Stimulated activated CD4-positive, alpha-beta T cell treated with anti-CD3 and anti-CD28 coated beads, Interleukin-1b, Interleukin-23, amount 100 ng/mL, for 1 hour (primary cell): ENCODE results near the gene LRIG1.

Experiments
- DNase-seq, 2 donors: peaks; one replicate each; pipeline ENCODE4 v3.0.0-alpha.2; 2020; ENCODE audit warnings: low read depth in 2 of 2

The LRIG1 gene

GRCh38 chr3:66354001-66354400, 146.8 kb downstream of the LRIG1 start:
- DNase-seq, result no peak

- DNase-seq, result no peak
Observed at GRCh38 chr3:66353530-66353929, 147.3 kb downstream of the LRIG1 start.

GRCh38 chr3:66353039-66353438, 147.8 kb downstream of the LRIG1 start:
- no peak for DNase-seq

DNA sequence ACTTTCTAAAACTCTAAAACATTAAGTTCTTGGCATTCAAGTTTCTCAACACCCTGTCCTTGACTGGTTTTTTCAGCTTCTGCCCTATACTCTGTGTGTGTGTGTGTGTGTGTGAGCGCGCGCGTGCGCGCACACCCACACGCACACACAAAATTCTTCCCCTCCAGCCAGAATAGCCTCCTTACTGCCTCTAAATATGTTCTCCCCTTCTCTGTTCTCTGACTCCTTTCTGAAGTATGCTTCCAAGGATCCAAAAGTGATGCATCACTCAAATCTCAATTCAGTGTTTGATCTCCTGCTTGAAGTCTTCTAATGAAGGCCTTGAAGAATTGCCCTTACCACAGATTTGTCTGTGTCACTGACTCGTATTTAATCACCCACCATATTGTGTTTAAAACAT, 150.2 kb downstream of the LRIG1 start:
- DNase-seq, result no peak

- no peak for DNase-seq
Observed at GRCh38 chr3:66348704-66349103, 152.1 kb downstream of the LRIG1 start.

DNA sequence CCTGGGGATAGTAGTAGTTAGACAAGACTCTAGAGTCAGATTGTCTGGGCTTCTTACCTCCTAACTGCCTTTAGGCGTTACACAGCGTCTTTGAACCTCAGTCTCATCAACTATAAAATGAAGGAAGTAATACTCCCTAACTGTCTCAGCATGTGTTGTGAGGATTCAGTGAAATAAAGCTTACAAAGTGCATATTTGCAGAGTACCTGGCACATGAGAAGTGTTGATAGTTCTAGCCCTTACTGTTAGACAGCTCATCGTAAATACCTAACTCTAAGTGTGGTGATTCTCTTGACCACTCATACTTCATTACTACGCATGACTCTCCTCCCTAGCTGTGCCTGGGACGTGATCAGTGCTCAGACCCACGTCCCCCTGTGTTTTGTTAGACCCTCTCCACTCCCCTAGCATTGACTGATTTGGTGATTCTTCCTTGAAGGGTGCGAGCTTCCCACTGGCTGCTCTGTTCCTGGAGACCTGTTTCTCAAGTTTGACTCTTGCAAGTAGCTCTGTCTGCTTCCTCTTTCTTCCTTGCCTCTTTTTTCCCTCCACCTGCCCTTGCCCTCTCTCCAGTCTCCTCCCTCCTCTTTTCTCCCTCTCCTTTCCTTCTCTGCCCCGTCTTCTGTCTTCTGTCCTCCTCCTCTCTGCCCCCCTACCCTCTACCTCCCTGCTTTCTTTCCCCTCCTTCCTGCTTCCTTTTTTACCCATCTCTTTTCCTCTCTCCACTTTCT, 155.8 kb downstream of the LRIG1 start:
- DNase-seq, result no peak

- no peak for DNase-seq
Observed at GRCh38 chr3:66344391-66344811, 156.4 kb downstream of the LRIG1 start.

DNA sequence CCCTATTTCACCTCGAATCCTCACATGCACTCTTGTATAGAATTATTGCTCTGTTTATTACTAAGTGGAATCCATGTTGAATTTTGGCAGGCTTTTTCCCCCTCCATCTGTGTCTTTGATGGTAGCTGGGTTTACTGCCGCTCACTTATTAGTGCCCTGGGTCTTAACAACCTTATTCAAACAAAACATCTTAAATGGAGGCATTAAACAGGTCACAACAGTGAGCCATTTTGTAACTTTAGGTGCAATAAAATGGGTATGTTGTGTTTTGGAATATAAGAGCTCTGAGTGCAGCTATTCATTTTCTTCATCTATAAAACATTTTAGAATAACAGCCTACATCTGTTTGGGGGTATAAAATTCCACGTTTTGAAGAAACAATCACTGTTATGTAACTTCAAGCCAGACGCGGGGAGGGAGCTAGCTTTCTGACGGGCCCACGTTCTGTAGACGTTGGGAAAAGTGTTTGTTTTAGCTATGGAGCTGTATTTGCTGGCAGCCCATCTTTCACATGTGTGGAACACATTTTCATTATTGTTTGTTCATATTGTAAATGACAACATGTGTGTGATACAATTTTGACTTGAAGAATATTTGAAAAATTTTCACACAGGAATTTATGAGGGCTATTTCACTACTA, 158.0 kb downstream of the LRIG1 start:
- no peak for DNase-seq

GRCh38 chr3:66338927-66339326, 161.9 kb downstream of the LRIG1 start:
- DNase-seq, result no peak

GRCh38 chr3:66336333-66336766, 164.5 kb downstream of the LRIG1 start:
- DNase-seq, result no peak

- no peak for DNase-seq
Observed at GRCh38 chr3:66335671-66336070, 165.2 kb downstream of the LRIG1 start.
